Stromal cell of bone marrow (primary cell): ENCODE measurements around the gene CNTN2.
A peak's percentile ranks its signal among the peaks of the same experiment; 100 is the strongest.

Experiments
- DNase-seq: peaks from one replicate; pipeline ENCODE4 v3.0.0-alpha.2; 2012; ENCODE audit warnings: low read depth

The CNTN2 gene

DNA sequence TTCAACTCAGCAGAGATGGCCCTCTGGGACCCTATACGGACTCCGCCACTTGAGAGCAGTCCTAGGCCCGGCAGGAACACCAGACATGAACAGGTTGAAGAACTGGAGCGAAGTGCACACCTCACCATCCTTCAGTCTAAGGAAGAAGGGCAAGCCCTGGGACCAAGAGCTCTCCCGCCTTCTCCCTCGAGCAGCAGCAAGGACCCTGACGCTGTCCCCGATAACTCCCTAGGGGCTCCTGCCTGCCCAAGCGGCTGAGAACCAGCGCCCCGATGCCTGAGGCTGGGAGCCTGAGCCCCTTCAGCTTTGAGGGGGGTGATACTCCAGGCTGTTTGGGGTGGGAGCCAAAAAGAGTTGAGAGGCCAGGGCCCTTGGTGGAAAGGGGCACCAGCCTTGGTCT lies 31.1 kb downstream of the CNTN2 start:
- no peak for DNase-seq

DNA sequence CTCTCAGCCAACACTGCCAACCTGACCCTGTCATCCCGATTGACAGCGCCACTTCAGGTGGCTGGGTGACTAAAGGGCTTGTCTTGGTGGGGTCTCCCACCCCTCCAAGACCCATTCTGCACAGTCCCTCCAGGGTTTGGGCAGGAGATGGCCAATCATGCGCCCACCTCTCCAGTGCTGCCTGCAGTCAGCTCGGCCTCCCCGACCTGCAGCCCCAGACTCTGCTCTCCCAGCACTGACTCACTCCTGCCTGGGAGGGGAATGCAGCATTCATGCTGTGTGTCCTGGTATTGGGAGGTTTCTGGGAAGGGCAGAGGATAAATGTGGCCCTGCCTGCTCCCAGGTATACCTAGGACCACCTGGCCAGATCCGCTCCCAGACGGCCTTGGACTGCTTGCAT lies 31.5 kb downstream of the CNTN2 start:
- no peak for DNase-seq

DNA sequence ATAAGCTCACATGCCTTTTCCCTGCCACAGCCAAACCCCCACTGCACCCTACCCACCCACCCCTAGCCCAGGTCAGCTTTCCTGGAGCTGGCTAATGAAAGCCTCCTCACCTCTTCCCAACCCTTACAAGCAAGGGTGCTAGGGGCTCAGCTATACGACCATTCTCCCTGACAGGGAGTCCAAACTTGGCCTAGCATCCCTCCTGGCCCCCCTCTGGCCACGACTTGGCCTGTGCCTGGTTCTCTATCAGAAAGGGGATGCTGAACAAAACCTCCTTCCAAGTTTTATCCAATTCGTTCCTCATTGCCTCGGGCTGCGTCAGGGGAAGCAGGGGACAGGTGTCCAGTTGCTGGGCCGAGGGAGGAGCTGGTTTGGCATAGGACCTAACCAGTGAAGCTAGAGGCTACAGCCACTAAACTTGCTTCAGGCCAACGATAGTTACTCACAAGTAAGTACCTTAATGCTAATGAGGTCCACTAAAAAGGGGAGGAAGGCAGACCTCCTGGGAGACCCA lies 32.7 kb downstream of the CNTN2 start:
- DNase-seq = no peak

DNA sequence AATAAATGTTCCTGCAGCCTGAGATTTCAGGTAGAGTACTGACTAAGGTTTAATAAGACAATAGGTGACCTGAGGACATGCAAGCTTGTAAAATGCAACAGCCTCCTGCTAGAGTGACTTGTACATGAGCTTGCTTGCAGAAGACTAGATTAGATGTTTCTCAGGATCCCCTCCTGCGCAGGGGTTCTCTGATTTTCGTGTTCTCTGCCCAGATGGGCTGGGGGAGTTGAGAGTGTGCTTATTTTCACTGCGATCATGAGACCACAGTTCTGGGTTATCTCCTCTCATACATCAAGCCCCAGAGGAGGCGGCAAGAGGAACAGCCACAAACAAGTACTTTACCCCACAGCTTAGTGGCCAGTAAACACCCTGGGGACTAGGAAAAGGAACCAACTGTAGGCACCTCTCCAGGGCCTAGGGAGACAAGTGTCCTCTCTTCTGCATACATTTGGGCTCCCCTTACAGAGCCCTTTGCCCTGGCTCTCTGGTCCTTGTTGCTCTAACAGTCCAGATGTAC lies 33.3 kb downstream of the CNTN2 start:
- DNase-seq = no peak

DNA sequence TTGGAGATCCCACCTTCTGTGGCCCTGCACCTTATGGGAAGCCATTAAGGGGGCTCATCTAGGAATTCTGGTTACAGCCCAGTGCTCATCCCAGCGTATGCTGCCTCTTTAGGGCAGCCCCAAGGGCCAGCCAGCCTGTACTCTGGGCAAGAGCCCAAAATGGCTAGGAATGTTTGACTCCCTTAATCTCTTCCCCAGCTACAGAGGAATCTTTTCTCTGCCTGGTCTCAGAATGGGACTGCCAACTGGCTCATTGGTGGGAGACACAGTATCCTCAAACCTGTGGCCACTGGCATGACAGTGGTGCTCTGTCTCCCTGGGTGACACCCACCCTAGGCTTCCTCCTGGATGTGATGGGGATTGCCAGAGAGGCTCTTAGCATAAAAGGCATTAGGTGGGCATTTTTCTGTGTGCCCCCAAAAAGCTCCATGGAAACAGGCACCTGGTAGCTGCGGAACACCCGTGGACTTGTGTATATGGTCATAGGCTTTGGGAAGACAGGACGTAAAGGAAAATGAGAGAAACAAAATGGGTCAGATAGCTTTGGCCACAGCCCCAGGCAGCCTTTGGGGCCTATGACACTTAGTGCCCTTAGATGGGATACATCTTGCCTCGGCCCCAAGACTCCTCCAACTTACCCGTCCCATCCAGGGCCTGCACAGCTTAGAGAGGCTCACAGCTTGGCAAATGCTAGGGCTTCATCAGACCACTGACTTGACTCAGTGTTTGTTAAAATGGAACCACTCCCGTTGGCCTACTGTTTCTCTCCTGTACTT lies 34.3 kb downstream of the CNTN2 start:
- DNase-seq = no peak

DNA sequence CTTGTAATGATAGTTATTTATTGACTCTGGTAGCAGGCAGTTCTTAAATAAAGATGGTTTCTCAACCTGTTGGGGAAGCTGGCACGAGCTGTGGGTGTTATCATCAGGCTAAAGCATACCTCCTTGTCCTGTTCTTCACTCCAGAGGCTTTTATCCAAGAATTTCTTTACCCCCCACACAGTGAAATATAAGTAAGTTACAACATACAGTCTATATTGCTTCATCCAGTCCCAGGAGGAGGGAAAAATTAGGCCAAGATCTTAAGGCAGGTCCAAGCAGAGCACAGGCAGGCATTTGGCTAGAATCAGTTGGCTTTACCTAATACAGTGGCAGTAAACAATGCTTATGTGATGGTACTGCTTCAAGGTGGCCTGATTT lies 34.9 kb downstream of the CNTN2 start:
- DNase-seq = no peak

DNA sequence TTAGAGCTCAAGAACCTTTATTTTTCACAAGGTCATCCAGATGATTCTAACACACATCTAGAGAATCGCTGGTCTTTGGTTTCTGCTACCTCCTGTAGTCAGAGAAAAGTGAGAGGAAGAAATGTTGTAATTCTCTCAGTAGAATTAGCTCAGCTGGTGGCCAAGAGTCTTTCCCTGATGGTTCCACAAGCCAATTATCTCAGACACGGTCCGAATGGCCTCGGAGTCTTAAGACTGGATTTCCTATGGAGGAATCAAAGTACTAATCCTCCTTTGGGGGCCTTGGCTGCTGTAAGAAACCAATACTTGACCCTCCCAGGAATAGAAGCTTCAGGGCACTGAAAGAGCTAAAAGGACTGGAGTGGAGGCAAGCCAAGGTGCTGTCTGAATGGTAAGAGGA lies 39.4 kb downstream of the CNTN2 start:
- no peak for DNase-seq

DNA sequence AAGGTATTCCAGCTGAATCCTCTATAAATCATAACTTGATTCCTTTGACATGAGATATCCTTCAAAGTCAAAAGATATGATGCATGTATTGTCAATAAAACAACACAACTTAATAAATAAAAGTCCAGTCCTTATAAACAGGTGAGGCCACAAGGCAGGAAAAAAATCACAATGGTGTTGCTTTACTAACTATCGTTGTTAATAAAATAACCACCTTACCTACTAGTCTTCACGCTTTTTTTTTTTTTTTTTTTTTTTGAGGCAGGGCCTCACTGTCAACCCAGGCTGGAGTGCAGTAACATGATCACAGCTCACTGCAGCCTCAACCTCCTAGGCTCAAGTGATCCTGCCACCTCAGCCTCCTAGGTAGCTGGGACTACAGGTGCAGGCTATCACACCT lies 41.3 kb downstream of the CNTN2 start, which contains the start of gene TMEM81:
TMEM81 (minus strand) TSS at position 101 of the 400 bp plus-strand sequence. CDS start 140 bp downstream, outside the sequence.
- DNase-seq = no peak

DNA sequence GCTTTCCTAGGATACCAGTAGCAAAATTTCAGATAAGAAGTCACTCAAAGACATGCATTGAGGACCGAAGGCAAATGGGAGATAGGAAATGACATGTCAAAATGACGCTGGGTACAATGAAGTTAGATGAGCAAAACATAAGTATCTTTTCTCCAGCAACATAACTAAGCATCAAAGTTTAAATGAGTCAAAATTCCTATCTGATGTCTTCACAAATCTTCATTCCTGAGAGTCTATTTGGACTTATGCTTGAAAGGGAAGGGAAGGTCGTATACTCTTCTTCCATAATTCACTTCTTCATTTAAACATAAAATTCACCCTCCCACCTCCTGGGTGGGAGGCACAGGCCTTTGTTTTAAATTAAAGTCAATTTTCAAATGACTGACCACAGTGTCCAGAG lies 45.3 kb downstream of the CNTN2 start:
- no peak for DNase-seq

DNA sequence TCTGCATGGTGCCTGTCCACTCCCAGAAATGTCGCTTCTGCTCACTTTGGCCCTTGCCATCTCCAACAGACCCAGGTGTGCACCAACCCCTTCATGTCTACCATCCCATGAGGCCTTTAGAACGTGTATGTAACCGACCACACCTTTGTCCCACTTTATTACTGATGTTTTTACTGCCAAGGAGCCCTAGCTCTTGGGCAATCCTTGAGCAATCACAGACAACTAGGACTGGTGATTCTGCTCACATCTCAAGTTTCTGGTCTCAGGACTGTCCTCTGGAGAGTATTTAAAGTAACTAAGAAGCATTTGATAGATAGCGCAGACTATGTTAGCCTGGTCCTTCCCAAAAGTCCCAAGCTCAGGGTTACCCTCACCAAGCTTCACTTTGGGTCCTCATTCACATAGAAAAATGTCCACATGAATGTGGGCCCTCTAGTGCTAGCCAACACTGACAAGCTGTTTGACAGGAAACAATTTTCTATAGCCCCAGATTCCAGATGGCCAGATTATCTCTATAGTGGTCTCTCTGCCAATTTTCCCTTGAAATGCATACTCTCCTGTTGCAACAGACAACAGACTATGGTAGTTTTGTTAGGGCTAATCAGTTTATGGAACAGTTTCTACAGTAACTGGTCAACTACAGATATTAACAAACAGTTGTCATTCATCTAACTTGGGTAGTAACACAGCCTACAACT lies 48.2 kb downstream of the CNTN2 start:
- no peak for DNase-seq

DNA sequence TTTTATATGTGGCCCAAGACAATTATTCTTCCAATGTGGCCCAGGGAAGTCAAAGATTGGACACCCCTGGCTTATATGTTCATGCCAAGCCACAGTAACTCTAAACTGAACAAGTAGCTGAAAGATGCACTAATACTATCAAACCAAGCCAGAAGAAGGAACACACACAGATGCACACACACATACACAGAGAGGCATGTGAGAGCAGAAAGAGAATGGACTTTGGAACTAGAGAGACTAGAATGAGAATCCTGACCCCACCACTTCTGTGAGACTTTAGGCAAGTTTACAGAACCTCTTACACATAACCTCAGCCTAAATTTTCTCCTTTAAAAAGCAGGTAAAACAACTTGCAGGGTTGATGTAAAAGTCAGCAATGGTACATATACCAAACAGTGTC lies 52.4 kb downstream of the CNTN2 start:
- no peak for DNase-seq

DNA sequence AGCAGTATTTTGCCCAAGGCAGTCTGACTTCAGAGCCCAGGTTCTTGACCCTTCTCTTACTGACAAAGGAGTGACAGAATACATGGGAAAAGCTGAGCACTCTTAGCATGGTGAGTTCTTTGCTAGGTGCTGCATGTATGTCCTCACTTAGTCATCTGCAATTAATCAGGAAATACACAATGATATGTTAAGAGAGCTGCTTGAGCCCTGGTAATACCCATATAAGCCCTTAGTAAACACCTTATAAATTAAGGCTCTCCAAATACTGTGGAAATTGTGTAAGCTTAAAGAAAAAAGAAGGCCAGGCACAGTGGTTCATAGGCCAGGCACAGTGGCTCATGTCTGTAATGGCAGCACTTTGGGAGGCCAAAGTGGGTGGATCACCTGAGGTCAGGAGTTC lies 55.2 kb downstream of the CNTN2 start:
- no peak for DNase-seq

DNA sequence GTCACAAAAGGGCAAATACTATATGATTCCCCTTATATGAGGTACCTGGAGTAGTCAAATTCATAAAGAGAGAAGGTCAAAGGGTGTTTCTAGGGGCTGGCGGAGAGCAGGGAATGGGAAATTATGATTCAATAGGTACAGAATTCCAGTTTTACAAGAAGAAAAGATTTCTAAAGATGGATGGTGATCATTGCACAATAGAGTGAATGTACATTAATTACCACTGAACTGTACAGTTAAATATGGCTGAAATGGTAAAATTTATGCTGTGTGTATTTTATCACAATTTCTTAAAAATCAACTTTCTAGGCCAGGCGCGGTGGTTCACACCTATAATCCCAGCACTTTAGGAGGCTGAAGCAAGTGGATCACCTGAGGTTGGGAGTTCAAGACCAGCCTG lies 59.4 kb downstream of the CNTN2 start:
- DNase-seq = no peak

DNA sequence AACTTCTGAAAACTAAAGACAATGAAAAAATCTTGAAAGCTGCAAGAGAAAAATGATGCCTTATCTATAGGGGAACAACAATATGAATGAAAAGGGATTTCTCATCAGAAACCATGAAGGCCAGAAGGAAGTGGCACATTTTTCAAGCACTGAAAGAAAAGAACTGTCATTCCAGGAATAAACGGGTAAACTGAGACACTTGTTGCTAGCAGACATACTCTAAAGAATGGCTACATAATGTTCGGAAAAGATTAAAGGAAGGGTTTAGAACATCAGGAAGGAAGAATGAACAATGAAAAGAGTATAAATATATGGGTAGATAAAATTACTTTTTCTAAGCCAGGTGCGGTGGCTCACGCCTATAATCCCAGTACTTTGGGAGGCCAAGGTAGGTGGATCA lies 64.3 kb downstream of the CNTN2 start:
- no peak for DNase-seq

DNA sequence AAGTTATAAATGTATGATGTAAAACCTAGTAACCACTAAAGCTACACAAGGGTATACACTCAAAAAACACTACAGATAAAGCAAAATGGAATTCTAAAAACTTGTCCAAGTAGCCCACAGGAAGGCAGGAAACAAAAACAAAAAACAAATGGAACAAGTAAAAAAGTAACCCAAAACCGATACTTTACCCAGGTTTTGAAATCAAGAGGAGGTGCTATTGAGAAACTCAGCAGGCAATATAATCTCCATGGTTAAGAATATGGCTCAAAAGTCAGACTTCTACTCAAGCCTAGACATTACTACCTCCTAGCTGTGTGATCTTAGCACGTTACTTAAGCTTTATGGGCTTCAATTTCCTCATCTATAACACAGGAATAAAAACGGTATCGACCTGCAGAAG lies 65.5 kb downstream of the CNTN2 start:
- no peak for DNase-seq

DNA sequence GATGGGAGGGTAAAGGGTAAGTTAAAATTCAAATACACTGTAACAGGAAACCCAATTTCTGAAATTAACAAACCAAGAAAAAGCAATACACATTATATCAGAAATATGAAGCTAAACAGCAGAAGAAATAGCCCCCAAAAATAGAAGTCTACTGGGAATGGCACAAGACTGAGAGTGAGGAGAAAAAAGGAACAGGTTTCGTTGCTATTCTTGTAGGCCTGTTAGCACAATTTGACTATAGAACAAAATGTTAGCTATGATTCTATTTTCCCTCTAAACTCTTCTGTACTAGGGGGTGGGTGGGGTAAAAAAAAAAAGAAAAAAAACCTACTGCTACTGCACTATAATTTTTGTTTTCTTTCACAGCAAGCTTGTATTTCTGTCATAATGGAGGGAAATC lies 66.3 kb downstream of the CNTN2 start:
- DNase-seq = no peak

DNA sequence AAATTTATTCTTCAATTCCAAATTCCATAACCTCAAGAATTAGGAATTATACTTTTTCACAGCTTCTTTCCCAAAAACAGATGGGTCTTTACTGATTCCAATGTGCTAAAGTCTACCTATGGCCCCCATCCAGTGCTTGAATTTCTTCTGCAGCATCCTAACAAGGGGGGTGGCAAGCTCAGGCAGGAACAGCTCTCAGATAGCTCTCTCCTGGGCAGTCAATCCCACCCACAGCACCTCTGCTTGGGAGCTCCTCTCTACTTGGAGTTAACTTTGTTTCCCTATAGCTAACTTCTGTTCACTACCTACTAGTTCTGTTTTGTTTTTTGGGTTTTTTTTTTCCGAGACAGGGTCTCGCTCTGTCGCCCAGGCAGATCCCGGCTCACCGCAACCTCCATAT lies 66.7 kb downstream of the CNTN2 start:
- DNase-seq = no peak

DNA sequence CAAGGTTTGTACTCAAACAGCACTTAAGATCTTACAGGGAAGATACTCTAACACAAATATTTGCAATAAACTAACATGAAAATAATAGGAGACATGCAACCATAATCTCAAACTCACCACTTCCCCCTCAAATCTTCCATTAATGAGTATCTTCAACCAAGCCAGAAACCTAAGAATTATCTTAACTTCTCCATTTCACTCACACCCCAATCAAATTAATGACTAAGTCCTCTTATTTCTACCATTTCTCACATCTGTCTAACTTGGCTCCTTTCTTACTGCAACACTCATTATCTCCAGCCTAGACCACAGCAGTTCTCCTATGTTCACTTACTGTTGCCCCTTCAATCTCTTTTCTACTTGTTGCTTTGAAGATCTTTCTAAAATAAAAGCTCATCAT lies 68.3 kb downstream of the CNTN2 start:
- DNase-seq = no peak

DNA sequence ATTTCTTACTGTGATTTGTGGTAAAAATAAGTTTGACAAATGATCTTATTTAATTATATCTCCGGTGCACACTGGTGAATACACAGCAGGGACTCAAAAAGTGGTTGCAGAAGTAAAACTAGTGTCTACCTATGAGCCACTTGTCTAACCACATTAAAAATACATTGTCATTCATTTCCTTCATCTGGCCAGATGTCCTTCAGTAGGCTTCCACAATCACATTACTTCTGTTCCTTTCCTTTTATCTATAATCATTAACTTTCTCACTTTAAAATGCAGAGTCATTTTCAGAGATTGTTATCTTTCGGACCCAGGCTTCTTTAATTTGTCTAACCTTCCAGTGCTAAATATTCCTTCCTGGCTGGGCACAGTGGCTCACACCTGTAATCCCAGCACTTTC lies 75.7 kb downstream of the CNTN2 start:
- DNase-seq = no peak

DNA sequence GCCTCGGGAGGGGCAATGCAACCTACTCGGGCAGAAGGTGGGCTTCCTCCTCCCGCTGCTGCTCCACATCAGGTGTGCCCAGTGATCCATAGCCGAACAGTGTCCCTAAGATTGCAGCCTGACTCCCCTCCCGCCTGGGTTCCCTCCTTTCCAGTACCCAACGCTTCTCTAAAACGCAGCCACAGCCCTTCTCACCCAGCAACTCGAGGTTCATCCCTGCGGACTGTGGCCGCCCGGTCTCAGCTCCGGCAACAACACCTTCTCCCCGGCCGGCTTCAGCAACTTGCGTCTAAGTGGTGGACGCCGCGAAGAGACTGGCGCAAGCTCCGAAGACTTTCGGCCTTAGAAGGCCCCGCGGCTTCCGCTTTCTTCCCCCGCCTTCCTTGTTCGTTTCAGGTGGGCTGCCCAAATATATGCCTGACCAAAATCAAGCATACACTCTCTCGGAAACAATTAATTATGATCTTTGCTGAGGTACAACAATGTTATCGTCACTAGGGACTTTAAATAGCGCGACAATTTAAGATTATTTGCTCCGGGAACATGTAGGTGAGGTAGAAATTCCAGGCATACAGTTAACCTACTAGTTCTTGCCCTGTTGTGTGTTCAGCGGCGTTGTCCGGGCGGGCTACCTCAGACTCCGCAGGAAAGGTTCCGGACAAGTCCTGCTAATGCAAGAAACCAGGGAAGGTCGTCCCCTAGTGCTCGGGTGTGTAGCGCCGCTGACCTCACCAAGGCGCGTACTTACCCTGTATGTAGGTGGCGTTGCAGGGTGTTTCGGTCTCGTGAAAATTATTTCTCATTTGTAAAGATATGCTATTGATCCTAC lies 78.9 kb downstream of the CNTN2 start, which contains the start of gene RBBP5:
RBBP5 (minus strand) TSS at position 319 of the 829 bp plus-strand sequence; CDS start at position 214, 105 bp downstream.
- peak; percentile 92 for DNase-seq

DNA sequence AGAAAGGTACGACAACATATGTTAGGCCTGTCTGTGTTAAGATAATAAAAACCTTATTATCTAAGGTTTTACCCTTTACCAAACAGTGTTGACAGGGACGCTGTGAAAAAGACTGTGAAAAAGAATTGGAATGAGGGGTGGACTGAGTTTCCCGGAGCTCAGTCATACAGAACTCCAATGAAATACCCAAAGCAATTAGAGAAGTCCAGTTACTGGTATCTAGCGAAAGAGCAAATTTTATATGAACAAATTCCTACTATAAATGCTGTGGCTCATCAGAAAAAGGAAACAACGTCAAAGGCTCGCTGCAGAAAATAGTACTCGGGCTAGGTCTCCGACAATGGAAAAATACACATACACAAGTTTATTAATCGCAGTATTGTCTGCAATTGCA lies 79.5 kb downstream of the CNTN2 start:
- no peak for DNase-seq

DNA sequence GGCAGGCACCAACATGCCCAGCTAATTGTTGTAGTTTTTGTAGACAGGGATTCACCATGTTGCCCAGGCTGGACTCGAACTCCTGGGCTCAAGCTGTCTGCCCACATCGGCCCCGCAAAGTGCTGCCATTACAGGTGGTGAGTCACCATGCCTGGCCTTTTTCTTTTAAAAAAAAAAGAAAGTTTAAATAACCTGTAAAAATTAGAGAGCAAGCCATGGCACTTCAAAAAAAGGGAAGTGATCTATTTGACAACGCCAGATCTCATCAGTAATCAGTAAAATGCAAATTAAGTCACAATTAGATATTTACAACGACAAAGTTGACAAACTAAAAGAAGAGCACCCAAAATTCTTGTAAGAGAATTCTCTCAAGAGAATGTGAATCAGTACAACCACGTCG lies 81.7 kb downstream of the CNTN2 start:
- no peak for DNase-seq
